ENCODE data around the gene GAPDHS.

The GAPDHS gene

DNA sequence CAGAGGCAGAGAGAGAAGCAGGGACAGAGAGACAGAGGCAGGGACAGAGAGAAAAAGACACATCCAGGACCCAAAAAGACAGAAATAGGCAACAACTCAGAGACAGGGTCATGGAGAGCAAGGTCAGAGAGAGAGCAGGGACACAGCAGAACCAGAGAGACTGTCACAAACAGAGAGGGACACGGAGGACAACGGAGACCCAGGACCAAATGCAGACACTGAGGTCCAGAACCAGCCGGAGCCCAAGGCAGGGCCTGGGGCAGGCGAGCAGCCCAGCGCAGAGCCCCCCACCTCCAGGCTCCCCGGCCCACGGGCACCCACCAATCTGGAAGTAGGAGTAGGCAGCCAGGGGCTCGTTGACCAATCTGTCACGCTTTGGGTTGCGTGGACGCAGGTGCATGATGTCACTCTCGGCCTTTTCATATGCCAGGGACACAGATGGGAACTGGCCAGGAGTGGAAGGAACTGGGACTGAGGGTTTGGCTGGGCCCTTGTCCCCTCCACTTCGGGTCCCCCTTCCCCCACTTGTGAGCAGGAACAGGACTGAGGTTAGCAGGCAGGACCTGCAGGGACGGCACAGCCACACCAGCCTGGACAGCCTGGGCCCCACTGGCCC lies 20.2 kb downstream of the GAPDHS start:
- peaks cover 21% of the 10 kb centered on the region for H3K27me3 ChIP-seq (ENCODE audit: insufficient read depth, low read length)
- peaks cover 14% of the 10 kb centered on the region; the same call in 1 of the 2 replicates for H3K36me3 ChIP-seq (ENCODE audit: insufficient read depth, low read depth, low read length)
- no peak overlapping the region for H3K9ac ChIP-seq (ENCODE audit: low read depth, low read length)
- H3K4me3 ChIP-seq (ENCODE audit: low read length) = no peak overlapping the region
- no peak overlapping the region for H3K27ac ChIP-seq (ENCODE audit: low read length)
- H3K4me1 ChIP-seq (ENCODE audit: insufficient read depth, low read length) = no peaks in the 10 kb centered on the region
- H3K9me3 ChIP-seq (ENCODE audit: insufficient read depth, low read depth, low read length) = no peaks in the 10 kb centered on the region

DNA sequence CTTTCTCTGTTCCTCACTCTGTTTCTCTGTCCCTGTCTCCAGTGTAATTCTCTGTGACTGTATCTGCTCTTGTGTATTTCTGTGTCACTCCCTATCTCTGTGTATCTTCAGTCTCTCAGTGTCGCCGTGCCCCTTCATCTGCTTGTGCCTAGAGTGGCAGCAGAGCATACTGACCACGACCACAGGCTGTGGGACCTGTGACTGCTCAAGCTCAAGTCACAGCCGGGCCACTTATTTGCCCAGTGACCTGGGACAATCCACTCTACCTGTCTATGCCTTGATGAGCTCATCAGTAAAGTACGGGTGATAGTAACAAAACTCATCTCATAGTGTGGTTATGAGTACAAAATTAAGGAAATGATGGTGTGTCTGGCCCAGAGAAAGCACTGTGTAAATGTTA lies 20.8 kb downstream of the GAPDHS start:
- H3K27me3 ChIP-seq (ENCODE audit: insufficient read depth, low read length) = peaks cover 27% of the 10 kb centered on the region
- no peaks in the 10 kb centered on the region for H3K4me1 ChIP-seq (ENCODE audit: insufficient read depth, low read length)
- H3K36me3 ChIP-seq (ENCODE audit: insufficient read depth, low read depth, low read length) = peaks cover 14% of the 10 kb centered on the region; the same call in 1 of the 2 replicates
- no peaks in the 10 kb centered on the region for H3K9me3 ChIP-seq (ENCODE audit: insufficient read depth, low read depth, low read length)
- H3K4me3 ChIP-seq (ENCODE audit: low read length) = no peak overlapping the region
- H3K9ac ChIP-seq (ENCODE audit: low read depth, low read length) = no peak overlapping the region
- no peak overlapping the region for H3K27ac ChIP-seq (ENCODE audit: low read length)

DNA sequence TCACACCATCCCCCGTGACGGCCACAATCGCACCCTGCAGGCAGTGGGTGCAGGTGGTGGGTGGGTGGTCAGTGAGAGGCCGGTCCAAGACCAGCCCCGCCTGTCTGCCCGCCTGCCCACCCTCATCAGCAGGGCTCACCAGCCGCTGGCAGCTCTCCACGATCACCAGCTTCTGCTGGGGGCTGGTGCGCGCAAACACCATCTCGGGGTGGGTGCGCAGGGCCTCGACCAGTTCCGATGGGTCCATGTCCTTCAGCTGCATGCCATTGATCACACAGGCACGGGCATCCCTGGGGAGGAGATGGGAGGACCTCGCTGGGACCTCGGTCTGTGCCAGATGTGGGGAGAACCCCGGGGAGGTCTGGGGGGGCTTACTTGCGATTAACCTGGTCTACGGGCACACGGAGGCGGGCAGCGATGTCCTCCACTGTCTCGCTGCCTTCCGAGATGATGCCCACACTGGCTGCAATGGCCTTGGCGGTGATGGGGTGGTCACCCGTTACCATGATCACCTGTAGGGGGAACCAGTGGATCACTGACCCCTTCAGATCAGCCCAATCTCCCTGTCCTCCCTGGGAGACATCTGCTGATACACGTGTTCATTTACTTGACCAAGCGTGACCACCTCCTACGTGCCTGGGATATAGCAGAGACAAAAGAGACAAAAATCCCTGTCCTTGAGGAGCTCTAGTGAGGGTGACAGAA lies 22.2 kb downstream of the GAPDHS start:
- Histone ChIP-seq H3K4me3 (ENCODE audit: low read length) (no peak overlapping the region), H3K4me1 (ENCODE audit: insufficient read depth, low read length) (no peaks in the 10 kb centered on the region), H3K27me3 (ENCODE audit: insufficient read depth, low read length) (peaks cover 39% of the 10 kb centered on the region), H3K36me3 (ENCODE audit: insufficient read depth, low read depth, low read length) (peaks cover 7% of the 10 kb centered on the region; the same call in 1 of the 2 replicates), H3K27ac (ENCODE audit: low read length) (no peak overlapping the region), H3K9me3 (ENCODE audit: insufficient read depth, low read depth, low read length) (no peaks in the 10 kb centered on the region), H3K9ac (ENCODE audit: low read depth, low read length) (no peak overlapping the region)

DNA sequence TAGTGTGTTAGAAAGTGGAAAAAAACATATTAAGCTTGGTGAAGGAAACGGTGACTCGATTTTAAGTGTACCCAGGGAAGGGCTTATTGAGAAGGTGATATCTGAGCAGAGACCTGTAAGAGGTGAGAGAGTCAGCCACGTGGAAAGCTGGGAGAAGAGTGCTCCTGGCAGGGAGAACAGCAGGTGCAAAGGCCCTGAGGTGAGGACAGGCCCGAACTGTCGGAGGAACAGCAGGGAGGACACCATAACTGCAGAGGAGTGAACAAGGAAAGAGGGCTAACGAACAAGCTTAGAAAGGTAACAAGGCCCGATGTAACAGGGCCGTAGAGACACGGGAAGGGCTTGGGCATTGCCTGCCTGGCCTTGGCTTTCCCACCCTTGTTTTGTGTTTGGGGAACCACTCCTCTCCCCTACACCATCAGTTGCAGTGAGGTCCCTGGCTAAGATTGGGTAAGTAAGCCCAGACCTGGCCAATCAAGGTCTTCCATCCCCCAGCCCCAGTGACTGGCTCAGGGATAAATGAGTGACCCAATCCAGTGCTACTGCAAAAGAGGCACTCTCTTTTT lies 22.9 kb downstream of the GAPDHS start:
- Histone ChIP-seq H3K27ac (ENCODE audit: low read length) (no peak overlapping the region), H3K9me3 (ENCODE audit: insufficient read depth, low read depth, low read length) (no peaks in the 10 kb centered on the region), H3K9ac (ENCODE audit: low read depth, low read length) (no peak overlapping the region), H3K4me1 (ENCODE audit: insufficient read depth, low read length) (no peaks in the 10 kb centered on the region), H3K27me3 (ENCODE audit: insufficient read depth, low read length) (peaks cover 43% of the 10 kb centered on the region), H3K36me3 (ENCODE audit: insufficient read depth, low read depth, low read length) (peaks cover under 1% of the 10 kb centered on the region; the same call in 1 of the 2 replicates), H3K4me3 (ENCODE audit: low read length) (no peak overlapping the region)

DNA sequence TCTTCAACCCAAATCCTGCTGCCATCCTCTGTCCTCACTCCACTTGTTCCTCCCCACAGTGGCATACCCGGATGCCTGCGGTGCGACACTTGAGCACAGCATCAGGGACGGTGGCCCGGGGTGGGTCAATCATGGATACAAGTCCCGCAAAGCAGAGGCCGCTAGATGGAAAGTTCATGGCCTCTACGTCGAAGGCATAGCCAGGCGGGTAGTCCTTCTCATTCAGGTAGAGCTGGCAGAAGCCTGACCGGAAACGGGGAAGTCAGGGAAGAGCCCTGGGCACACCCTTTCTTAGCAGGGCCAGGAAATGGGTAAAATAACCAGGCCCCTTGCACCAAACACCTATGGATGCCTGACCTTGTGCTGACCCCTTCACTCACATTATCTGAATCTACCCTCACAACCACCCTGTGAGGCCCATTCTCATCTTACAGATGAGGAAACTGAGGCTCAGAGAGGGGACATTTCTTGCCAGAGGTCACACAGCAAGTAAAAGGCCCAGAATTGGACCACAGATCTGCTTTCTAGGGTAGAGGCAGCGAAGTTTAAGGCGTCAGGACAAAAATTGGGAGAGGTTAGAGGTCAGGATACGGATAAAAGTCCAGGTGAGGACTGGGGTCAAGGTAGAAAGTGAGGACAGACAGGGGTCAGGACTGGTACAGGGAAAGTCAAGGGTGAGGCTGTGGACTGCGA lies 23.7 kb downstream of the GAPDHS start:
- H3K27me3 ChIP-seq (ENCODE audit: insufficient read depth, low read length) = peaks cover 47% of the 10 kb centered on the region
- H3K36me3 ChIP-seq (ENCODE audit: insufficient read depth, low read depth, low read length) = no peaks in the 10 kb centered on the region
- no peaks in the 10 kb centered on the region for H3K9me3 ChIP-seq (ENCODE audit: insufficient read depth, low read depth, low read length)
- H3K4me3 ChIP-seq (ENCODE audit: low read length) = peak overlapping the region; percentile 84
- no peak overlapping the region for H3K27ac ChIP-seq (ENCODE audit: low read length)
- peak overlapping the region; percentile 64; the same call in 1 of the 2 replicates for H3K9ac ChIP-seq (ENCODE audit: low read depth, low read length)
- no peaks in the 10 kb centered on the region for H3K4me1 ChIP-seq (ENCODE audit: insufficient read depth, low read length)

DNA sequence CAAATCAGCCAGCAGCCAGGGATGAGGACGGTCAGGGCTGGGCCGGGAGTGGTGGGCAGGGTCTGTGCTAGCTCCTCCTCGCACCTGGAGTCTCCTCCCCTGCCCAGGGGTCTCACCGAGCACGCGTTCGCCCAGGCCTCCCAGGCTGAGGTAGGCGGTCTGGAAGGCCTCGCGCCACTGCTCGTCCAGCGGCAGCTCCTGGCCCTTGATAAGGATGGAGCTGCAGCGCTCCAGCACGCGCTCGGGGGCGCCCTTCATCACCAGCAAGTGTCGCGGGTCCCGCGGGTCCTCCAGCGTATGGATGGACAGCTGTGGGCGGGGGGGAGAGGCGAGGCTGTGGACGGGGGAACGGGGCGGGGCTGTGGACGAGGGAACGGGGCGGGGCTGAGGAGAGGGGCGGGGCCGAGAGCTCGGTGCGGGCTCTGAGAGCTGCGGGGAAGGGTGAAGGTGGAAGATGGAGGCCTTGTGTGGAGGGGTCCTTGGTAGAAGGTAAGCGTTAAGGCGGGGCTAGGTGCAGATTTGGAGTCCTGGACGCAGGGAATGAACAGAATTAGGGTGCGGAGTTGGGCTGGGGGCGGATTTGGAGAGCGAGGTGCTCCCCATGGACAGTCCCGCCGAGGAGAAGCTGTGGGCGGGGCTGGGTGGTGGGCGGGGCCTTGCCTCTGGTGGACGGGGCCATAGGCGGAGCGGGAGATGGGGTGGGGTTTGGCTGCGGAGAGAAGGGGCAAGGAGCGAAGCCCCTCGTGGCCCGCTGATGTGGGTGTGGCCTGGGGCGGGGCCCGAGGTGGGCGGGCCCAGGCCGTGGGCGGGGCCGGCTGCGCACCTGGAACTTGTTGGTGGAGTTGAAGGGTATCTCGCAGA lies 24.5 kb downstream of the GAPDHS start:
- Histone ChIP-seq H3K4me1 (ENCODE audit: insufficient read depth, low read length) (no peaks in the 10 kb centered on the region), H3K27ac (ENCODE audit: low read length) (no peak overlapping the region), H3K27me3 (ENCODE audit: insufficient read depth, low read length) (peaks cover 50% of the 10 kb centered on the region), H3K9ac (ENCODE audit: low read depth, low read length) (peak overlapping the region; percentile 64; the same call in 1 of the 2 replicates), H3K9me3 (ENCODE audit: insufficient read depth, low read depth, low read length) (no peaks in the 10 kb centered on the region), H3K4me3 (ENCODE audit: low read length) (peak overlapping the region; percentile 84), H3K36me3 (ENCODE audit: insufficient read depth, low read depth, low read length) (no peaks in the 10 kb centered on the region)

DNA sequence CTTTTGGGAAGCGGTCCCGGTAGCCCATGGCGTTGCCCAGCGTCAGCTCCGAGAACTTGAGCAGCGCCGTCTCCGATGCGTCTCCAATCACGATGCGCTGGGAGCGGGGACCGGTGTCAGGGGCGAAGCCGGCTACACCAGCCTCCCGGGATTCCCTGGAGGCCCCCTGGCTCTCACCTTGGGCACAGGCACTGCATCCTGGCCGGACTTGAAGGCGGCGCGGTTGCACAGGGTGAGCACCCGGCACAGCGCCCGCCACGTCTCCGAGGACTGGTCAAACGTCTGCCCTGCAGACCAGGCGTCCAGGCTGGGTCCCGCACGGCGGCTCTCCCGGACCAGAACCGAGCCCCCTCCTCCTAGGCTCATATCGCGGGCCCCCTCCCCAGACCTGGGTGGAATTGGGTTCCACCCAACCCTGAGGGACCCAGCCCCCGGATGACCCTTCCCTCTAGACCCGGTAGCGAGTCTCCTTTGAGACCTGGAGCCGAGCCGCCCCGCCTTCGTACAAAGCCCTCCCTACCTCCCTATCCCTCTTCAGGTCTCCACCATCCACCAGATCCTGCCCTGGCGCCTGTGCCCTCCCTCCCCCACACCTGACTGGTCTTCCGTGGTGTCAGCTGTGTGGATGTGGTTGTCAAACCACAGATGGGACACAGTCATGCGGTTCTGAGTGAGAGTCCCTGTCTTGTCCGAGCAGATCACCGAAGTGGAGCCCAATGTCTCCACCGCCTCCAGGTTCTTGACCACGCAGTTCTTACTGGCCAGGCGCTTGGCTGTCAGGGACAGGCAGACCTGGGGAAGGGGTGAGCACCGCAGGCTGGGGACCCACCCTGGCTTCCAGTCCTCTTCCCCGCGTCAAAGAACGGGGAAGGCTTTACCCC lies 25.4 kb downstream of the GAPDHS start:
- Histone ChIP-seq H3K27me3 (ENCODE audit: insufficient read depth, low read length) (peaks cover 50% of the 10 kb centered on the region), H3K4me1 (ENCODE audit: insufficient read depth, low read length) (no peaks in the 10 kb centered on the region), H3K4me3 (ENCODE audit: low read length) (peak overlapping the region; percentile 84), H3K36me3 (ENCODE audit: insufficient read depth, low read depth, low read length) (no peaks in the 10 kb centered on the region), H3K9me3 (ENCODE audit: insufficient read depth, low read depth, low read length) (no peaks in the 10 kb centered on the region), H3K9ac (ENCODE audit: low read depth, low read length) (no peak overlapping the region), H3K27ac (ENCODE audit: low read length) (no peak overlapping the region)

DNA sequence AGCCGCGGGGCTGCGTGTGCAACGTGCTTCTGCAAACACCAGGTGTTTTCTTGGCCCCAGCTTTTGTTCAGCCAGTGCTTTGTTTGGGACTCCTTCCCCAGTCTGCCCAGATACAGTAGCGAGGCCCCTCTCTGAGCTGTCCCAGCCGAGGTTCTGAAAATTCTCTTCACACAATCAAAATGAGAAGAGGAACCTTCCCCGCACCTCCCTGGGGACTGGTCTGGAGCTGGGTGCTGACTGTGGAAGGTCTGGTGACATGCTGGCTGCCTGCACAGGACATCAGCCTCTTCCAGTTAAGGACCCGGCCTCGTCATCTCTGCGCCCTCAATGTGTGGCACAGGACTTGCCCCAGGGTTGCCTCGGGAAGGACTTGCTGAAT lies 26.0 kb downstream of the GAPDHS start:
- H3K36me3 ChIP-seq (ENCODE audit: insufficient read depth, low read depth, low read length) = no peaks in the 10 kb centered on the region
- no peak overlapping the region for H3K4me3 ChIP-seq (ENCODE audit: low read length)
- H3K9me3 ChIP-seq (ENCODE audit: insufficient read depth, low read depth, low read length) = no peaks in the 10 kb centered on the region
- H3K9ac ChIP-seq (ENCODE audit: low read depth, low read length) = no peak overlapping the region
- H3K27me3 ChIP-seq (ENCODE audit: insufficient read depth, low read length) = peaks cover 50% of the 10 kb centered on the region
- no peaks in the 10 kb centered on the region for H3K4me1 ChIP-seq (ENCODE audit: insufficient read depth, low read length)
- H3K27ac ChIP-seq (ENCODE audit: low read length) = no peak overlapping the region

DNA sequence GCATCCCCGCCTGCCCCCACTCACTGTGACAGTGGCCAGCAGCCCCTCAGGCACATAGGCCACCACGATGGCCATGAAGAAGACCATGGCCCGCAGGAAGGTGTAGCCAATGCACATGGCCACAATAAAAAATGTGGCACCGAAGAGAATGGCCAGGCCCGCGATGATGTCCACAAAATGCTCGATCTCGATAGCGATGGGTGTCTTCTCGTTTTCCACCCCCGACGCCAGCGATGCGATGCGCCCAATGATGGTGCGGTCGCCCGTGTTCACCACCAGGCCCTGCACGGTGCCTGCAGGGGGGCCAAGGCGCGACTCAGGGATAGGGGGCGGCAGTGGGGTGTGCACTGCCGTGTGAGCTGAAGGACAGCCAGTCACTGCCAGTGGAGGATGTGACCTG lies 26.5 kb downstream of the GAPDHS start:
- H3K36me3 ChIP-seq (ENCODE audit: insufficient read depth, low read depth, low read length) = no peaks in the 10 kb centered on the region

DNA sequence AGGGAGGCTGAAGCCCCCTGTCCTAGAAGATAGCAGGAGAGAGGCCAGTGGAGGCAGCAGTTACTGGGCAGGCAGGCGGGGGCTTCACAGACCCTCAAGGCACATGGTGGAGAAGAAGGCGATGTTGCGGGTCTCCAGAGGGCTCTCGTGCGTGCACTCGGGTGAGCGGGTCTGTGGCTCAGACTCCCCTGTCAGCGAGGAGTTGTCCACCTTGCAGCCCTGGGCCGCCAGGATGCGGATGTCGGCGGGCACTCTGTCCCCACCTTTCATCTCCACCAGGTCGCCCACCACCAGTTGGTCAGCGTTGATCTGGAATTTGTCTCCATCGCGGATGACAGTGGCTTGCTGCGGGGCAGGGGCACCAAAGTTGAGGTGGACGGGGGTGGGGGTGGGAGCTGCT lies 27.0 kb downstream of the GAPDHS start:
- H3K27ac ChIP-seq (ENCODE audit: low read length) = no peak overlapping the region
- H3K9me3 ChIP-seq (ENCODE audit: insufficient read depth, low read depth, low read length) = no peaks in the 10 kb centered on the region
- H3K27me3 ChIP-seq (ENCODE audit: insufficient read depth, low read length) = peaks cover 50% of the 10 kb centered on the region
- no peak overlapping the region for H3K9ac ChIP-seq (ENCODE audit: low read depth, low read length)
- H3K36me3 ChIP-seq (ENCODE audit: insufficient read depth, low read depth, low read length) = no peaks in the 10 kb centered on the region
- no peak overlapping the region for H3K4me3 ChIP-seq (ENCODE audit: low read length)
- no peaks in the 10 kb centered on the region for H3K4me1 ChIP-seq (ENCODE audit: insufficient read depth, low read length)

More for the DNA sequence above, 26.5 kb downstream of the GAPDHS start:
- Histone ChIP-seq H3K9ac (ENCODE audit: low read depth, low read length) (no peak overlapping the region), H3K27ac (ENCODE audit: low read length) (no peak overlapping the region), H3K4me3 (ENCODE audit: low read length) (no peak overlapping the region), H3K27me3 (ENCODE audit: insufficient read depth, low read length) (peaks cover 50% of the 10 kb centered on the region), H3K4me1 (ENCODE audit: insufficient read depth, low read length) (no peaks in the 10 kb centered on the region), H3K9me3 (ENCODE audit: insufficient read depth, low read depth, low read length) (no peaks in the 10 kb centered on the region)

All from iPS-20b (cell line).